Measurements from ENCODE around the gene SLC16A4.
"Not testable (repeated sequence)": the region's sequence is repeated elsewhere in the genome, so short reads cannot be mapped to it uniquely, and the experiment has no call there.

Gene SLC16A4

DNA sequence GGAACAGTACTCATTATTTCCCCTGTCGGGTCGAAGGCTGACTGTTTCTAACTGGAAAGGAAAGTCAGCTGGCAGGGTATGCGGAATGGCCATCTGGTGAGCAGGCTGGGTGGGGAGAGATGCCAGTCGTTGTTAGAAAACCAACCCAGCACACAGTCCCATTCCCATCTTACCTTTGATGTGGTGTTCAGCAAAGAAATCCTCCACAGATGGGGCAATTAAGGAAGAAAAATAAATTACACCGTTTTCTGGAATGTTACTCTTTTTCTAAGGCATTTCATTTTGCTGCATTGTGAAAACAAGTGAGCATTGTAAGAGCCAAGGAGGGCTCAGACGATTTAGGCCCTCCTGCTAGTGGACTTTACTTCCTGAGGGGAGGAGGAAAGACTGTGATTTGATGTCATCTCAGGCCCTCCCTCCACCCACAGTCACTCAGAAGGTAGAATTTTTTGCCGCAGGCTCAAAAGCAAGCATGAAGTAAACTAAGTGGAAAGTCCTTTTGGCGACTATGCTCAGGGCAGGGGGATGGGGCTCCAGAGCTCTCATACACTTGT, at the start of gene SLC16A4:
Gene SLC16A4, minus strand, starts transcription at position 335 of the 554 bp plus-strand sequence. CDS start 1,703 bp downstream, outside the sequence.
- H3K27ac Mint-ChIP-seq, result no peak within 1 kb of the TSS
- H3K4me1 Mint-ChIP-seq (ENCODE audit: low read depth), result peaks cover 6% of the 10 kb centered on the region
- H3K9me3 Mint-ChIP-seq, result no peaks in the 10 kb centered on the region
- H3K36me3 Mint-ChIP-seq (ENCODE audit: low read depth), result peaks cover 14% of the 10 kb centered on the region
- H3K4me3 Mint-ChIP-seq, result no peak within 1 kb of the TSS
- H3K27me3 Mint-ChIP-seq, result no peaks in the 10 kb centered on the region

DNA sequence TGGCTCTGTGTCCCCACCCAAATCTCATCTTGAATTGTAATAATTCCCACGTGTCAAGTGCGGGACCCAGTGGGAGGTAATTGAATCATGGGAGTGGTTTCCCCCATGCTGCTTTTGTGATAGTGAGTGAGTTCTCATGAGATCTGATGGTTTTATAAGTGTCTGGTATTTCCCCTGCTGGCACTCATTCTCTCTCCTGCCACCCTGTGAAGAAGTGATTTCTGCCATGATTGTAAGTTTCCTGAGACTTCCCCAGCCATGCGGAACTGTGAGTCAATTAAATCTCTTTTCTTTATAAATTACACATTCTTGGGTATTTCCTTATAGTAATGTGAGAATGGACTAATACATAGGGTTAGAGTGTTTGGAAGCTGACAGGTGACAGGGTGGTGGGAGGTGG, 49.0 kb upstream of the SLC16A4 start:
- H3K4me3 Mint-ChIP-seq; H3K27me3 Mint-ChIP-seq; H3K9me3 Mint-ChIP-seq; H3K4me1 Mint-ChIP-seq (ENCODE audit: low read depth); H3K36me3 Mint-ChIP-seq (ENCODE audit: low read depth); H3K27ac Mint-ChIP-seq: not testable (repeated sequence)

DNA sequence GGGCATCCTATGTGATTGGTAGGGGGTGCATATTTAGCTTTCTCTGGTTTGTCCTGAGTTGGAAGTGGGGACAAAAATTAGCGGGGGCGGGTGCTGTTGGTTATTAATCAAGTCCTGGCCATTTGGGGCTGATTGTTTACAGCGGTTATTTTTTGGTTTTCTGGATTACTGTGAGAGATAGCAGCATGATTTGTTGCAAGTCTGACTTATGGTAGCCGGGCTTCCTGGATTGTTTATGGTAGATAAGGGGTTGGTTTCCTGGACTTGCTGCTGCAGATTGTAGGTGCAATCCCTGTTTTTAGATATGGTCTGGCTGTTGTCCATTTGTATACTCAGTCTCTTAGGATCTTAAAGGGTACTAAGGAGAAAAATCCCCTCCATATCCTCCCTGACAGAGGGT, 48.1 kb upstream of the SLC16A4 start:
- Mint-ChIP-seq H3K9me3 (no peaks in the 10 kb centered on the region), H3K27me3 (peaks cover 5% of the 10 kb centered on the region), H3K27ac (no peak overlapping the region), H3K4me1 (ENCODE audit: low read depth) (no peaks in the 10 kb centered on the region), H3K36me3 (ENCODE audit: low read depth) (no peaks in the 10 kb centered on the region), H3K4me3 (no peak overlapping the region)

DNA sequence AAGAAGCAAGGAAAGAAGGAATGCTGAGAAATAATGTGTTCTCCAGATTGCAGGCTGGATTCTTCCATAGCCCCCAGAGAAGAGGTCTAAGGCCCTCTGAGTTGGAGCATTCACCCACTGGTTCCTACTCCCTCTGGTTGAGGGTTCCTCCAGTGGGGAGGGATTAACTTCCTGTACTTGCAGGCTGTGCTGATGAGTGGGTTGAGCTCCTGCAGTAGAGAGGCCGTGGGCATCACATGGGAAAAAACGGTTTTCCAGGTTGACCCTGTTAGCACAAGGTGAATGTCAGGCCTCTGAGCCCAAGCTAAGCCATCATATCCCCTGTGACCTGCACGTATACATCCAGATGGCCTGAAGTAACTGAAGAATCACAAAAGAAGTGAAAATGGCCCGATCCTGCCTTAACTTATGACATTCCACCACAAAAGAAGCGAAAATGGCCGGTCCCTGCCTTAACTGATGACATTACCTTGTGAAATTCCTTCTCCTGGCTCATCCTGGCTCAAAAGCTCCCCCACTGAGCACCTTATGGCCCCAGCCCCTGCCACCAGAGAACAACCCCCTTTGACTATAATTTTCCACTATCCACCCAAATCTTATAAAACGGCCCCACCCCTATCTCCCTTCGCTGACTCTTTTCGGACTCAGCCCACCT, 46.9 kb upstream of the SLC16A4 start:
- H3K36me3 Mint-ChIP-seq (ENCODE audit: low read depth); H3K27me3 Mint-ChIP-seq; H3K4me3 Mint-ChIP-seq; H3K9me3 Mint-ChIP-seq; H3K4me1 Mint-ChIP-seq (ENCODE audit: low read depth); H3K27ac Mint-ChIP-seq: not testable (repeated sequence)

DNA sequence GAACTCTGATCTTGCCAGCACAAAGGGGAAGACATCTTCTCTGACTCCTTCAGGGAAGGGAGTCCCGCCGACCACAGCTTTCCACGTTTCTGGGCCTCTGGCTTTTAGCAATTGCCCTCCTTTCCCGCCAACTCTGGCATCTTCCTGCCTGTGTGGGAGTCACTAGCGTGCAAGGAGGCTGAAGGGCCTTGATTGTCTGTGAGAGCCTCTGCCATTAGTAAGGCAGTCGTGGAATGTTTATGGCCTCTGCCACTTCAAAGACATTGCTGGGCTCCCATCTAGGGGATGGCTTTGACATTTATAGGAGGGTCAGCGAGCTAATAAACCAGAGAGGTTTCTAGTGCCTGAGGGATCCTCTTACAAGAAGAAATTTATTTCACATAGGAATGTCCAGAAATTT, 45.8 kb upstream of the SLC16A4 start:
- H3K4me3 Mint-ChIP-seq, result no peak overlapping the region
- no peaks in the 10 kb centered on the region for H3K9me3 Mint-ChIP-seq
- H3K4me1 Mint-ChIP-seq (ENCODE audit: low read depth), result no peaks in the 10 kb centered on the region
- no peaks in the 10 kb centered on the region for H3K36me3 Mint-ChIP-seq (ENCODE audit: low read depth)
- peaks cover 5% of the 10 kb centered on the region for H3K27me3 Mint-ChIP-seq
- H3K27ac Mint-ChIP-seq, result no peak overlapping the region

DNA sequence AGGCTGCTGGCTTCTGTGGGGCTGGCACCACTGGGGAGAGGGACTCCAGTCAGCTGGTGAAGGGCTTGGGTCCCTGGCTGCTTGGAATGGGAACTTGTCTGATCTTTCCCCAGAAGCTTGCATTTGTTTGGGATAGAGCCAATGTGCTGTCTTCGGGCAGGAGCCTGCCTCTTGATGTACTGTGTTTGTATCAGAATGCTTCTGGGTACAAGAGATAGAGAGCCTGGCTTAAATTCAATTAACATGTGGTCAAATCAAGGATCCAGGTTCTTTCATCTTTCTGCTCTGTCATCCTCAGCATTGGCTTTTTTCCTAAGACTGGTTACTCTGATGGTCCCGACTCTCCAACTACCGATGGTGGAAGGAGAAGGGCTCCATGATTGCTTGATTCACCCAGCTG, 44.1 kb upstream of the SLC16A4 start:
- Mint-ChIP-seq H3K4me3 (no peak overlapping the region), H3K9me3 (no peaks in the 10 kb centered on the region), H3K4me1 (ENCODE audit: low read depth) (no peaks in the 10 kb centered on the region), H3K27me3 (peaks cover 7% of the 10 kb centered on the region), H3K27ac (no peak overlapping the region), H3K36me3 (ENCODE audit: low read depth) (no peaks in the 10 kb centered on the region)

DNA sequence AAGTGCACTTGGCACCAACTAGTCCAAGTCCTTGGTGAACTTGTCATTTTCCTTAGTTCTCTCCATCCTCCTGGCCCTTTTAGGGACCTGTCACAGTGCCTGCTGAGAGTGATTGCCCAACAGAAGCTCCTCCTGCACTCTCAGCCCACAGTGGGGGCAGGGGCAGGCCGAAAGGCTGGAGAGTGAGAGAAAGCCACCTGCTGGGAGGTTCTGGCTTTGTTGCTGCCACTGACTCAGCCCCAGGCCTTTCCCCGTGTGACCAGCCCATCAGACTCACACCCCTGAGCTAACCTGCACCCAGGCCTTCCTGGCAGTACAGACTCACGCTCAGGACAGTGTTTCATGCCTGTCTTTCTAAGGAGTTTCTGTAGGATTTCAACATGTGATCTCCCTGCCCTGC, 43.0 kb upstream of the SLC16A4 start:
- H3K9me3 Mint-ChIP-seq, result no peaks in the 10 kb centered on the region
- no peak overlapping the region for H3K4me3 Mint-ChIP-seq
- no peak overlapping the region for H3K27ac Mint-ChIP-seq
- H3K27me3 Mint-ChIP-seq, result peaks cover 4% of the 10 kb centered on the region
- no peaks in the 10 kb centered on the region for H3K36me3 Mint-ChIP-seq (ENCODE audit: low read depth)
- no peaks in the 10 kb centered on the region for H3K4me1 Mint-ChIP-seq (ENCODE audit: low read depth)

DNA sequence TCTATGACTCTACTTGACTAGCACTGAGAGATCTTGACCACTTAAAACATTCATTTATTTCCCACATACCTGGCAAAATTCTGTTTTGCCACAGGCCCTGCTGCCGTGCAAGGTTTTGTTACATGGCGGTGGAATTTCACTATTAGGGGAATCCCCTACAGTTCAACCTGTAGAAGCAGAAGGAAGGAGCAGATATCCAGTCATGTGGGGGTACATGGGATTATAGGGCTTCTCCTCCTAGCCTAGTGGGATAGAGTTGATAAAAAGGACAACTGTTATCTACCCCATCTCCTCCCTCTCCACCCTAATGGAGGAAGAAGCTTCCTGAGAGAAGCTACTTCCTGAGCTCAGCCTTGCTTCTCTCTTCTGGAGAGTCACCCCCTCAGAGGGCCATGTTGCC, 42.4 kb upstream of the SLC16A4 start:
- Mint-ChIP-seq H3K36me3 (ENCODE audit: low read depth) (no peaks in the 10 kb centered on the region), H3K4me3 (no peak overlapping the region), H3K4me1 (ENCODE audit: low read depth) (no peaks in the 10 kb centered on the region), H3K27ac (no peak overlapping the region), H3K9me3 (no peaks in the 10 kb centered on the region), H3K27me3 (peaks cover 4% of the 10 kb centered on the region)

DNA sequence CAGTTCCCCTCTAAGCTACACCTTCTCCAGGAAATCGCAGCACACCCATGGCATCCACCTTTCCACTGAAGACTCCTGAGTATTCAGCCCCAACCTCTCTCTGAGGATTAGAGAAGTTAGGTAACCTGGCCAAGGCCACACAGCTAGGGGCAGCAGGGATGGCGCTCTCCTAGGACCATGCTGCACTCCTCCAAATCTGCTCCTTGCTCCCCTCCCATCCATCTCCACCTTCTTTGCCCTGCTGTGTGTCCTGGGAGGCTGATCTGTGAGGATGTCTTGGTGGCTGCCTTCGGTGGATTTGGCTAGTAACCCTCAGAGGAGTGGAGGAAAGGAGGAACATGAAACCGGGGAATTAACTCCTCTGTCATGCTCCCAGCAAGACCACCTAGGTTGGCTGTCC, 40.1 kb upstream of the SLC16A4 start:
- Mint-ChIP-seq H3K9me3 (no peaks in the 10 kb centered on the region), H3K4me3 (no peak overlapping the region), H3K27me3 (peaks cover 9% of the 10 kb centered on the region), H3K4me1 (ENCODE audit: low read depth) (no peaks in the 10 kb centered on the region), H3K27ac (no peak overlapping the region), H3K36me3 (ENCODE audit: low read depth) (no peaks in the 10 kb centered on the region)

DNA sequence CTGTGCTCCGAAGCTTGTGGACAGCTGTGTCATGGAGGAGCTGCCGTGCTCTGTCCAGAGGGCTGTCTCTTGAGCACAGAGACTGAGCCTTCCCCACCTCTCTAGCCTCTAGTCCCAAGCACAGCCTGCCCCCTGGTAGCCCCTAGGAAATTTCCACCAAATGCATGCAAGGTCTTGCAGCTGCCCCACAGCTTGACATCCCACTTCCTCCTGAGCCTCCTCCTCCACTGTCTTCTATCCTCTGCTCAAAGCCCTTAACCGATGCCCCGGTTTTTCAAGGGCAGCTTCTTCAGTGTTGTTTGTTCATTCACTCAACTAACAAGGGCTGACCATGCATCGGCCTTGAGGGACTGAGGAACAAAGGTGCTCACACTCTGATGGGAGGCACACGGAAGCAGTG, 39.5 kb upstream of the SLC16A4 start:
- H3K4me3 Mint-ChIP-seq, result no peak overlapping the region
- no peaks in the 10 kb centered on the region for H3K4me1 Mint-ChIP-seq (ENCODE audit: low read depth)
- peaks cover 9% of the 10 kb centered on the region for H3K27me3 Mint-ChIP-seq
- no peaks in the 10 kb centered on the region for H3K36me3 Mint-ChIP-seq (ENCODE audit: low read depth)
- no peaks in the 10 kb centered on the region for H3K9me3 Mint-ChIP-seq
- H3K27ac Mint-ChIP-seq, result no peak overlapping the region

DNA sequence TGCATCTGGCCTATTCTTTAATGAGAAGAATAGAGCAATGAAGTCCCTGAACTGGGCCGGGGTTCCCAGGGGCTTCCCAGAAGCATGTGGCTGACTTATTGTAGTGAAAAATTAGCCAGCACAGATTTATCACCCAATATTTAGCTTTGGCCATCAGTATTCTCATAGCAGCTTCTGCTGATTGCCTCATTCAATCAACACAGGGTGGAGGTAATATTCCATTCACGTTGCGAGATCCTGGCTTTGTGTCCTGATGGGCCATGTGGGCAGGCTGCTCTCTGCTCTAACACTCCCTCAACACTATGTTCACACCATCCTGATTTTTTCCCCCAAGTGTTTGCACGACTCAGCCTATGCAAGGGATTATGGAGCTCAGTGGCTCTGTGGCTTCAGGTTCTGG, 38.1 kb upstream of the SLC16A4 start:
- Mint-ChIP-seq H3K27ac (no peak overlapping the region), H3K36me3 (ENCODE audit: low read depth) (no peaks in the 10 kb centered on the region), H3K9me3 (no peaks in the 10 kb centered on the region), H3K4me1 (ENCODE audit: low read depth) (no peaks in the 10 kb centered on the region), H3K4me3 (no peak overlapping the region), H3K27me3 (peaks cover 9% of the 10 kb centered on the region)

DNA sequence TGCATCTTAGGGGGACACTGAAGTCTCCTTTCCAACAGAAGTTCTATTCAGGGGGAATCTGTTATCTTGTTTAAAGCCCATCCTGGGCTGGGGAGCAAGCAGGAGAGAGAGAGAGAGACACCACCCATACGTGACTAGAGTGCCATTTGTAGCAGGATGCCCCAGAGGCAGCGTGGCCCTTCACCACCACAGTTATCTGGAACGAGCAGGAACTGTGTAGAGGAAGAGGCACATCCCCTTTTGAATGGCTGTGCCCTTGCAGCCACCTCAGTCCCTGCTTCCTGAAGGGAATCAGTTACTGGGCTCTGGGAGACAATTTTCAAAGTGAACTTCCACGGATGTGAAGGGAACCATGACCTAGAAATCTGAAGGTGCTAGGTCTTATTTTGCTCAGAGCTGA, 36.0 kb upstream of the SLC16A4 start:
- H3K9me3 Mint-ChIP-seq, result no peaks in the 10 kb centered on the region
- peaks cover 9% of the 10 kb centered on the region for H3K27me3 Mint-ChIP-seq
- H3K4me1 Mint-ChIP-seq (ENCODE audit: low read depth), result no peaks in the 10 kb centered on the region
- no peaks in the 10 kb centered on the region for H3K36me3 Mint-ChIP-seq (ENCODE audit: low read depth)
- no peak overlapping the region for H3K27ac Mint-ChIP-seq
- H3K4me3 Mint-ChIP-seq, result no peak overlapping the region

DNA sequence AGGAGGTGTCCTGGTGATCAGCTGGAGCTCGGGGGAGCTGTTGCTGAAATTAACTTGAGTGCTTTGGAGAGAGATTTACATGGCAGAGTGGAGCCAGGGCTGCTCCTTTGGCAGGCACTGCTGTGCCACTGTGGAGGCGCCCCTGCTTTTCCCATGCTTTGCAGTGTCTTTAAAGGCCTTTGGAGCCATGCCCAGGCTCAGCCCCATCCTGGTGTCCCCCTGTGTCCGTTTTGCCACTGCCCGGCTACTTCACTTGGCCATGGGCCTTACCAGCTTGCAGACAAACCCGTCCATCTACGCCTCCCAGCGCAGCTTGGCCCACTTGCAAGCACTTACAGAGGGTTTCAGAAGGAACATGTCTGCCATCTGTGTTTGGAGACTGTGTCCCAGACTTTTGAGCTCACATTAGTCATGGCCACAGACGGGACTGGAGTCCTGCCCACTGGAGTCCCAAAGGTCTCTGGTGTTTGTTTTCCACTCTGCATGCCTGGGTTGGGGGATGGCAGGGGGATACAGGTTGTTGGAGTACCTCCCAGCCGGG, 34.9 kb upstream of the SLC16A4 start:
- Mint-ChIP-seq H3K4me3 (no peak overlapping the region), H3K36me3 (ENCODE audit: low read depth) (no peaks in the 10 kb centered on the region), H3K27ac (no peak overlapping the region), H3K27me3 (peaks cover 5% of the 10 kb centered on the region), H3K9me3 (no peaks in the 10 kb centered on the region), H3K4me1 (ENCODE audit: low read depth) (no peaks in the 10 kb centered on the region)

DNA sequence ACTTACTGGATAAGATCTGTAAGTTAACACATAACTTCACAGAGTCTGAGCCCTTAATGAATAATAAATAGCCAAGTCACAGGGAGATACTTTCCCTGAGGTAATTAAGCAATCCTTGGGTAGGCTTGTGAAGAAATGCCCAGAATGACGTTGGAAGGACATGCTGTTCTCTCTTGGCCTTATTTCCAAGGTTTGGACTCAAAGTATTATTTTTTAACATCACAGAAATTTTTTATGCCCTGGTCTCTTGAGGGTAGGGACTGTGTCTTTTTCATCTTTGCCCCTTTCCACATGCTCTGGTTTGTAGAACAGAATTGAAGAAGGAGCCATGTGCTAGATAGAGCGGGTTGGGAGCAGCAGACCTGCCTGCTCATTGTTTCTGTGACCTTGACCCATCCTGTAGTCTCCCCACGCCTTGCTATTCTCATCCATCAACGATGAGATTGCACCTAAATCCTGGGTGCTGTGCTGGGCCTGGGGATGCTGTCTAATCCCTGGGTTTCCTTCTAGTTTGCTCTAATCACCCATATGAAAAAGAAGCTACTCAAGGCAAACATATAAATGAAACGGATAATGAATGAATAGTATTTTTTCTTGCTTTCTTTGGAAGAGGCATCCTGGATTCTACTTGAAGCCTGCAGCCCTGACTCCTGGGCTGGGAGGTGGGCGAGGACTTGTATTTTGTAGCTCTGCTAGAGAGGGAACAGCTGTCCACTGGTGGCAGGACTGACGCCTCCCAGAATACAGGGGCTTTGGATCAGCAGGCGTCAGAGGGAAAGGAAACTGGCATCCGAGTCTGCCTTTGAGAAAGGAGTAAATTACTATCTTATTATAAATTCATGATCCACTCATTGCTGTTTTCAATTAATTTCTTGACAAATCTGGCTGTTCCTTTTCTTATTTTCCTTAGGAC, 34.1 kb upstream of the SLC16A4 start:
- no peaks in the 10 kb centered on the region for H3K36me3 Mint-ChIP-seq (ENCODE audit: low read depth)
- no peaks in the 10 kb centered on the region for H3K4me1 Mint-ChIP-seq (ENCODE audit: low read depth)
- no peak overlapping the region for H3K4me3 Mint-ChIP-seq
- H3K27ac Mint-ChIP-seq, result no peak overlapping the region
- H3K27me3 Mint-ChIP-seq, result peaks cover 5% of the 10 kb centered on the region
- no peaks in the 10 kb centered on the region for H3K9me3 Mint-ChIP-seq
